IMR-90 (cell line): ENCODE results near the gene NR6A1. TPM values are rescaled to one million over a fixed set of nuclear protein-coding genes. Genes with fewer than 3 reads are reported as not detected.

Experiments
- ATAC-seq: fragments of 200-7000 bp; cut with Tn5 transposase; 2 replicates; pipeline ENCODE4 v1.9.1; 2020; ENCODE audit warnings: low read depth, mild to moderate bottlenecking, moderate library complexity
- BruUV-seq: library from RNA; stranded (reverse); fragments of 400-500 nt; replicated peaks from 2 replicates; lab custom pipeline; 2021; lab: Mats Ljungman, UMichigan
- CTCF ChIA-PET: fragments of 300-600 bp; formaldehyde crosslinking; extraction: SDS; loops from one replicate; lab custom pipeline; 2021; ENCODE audit warnings: antibody characterized with exemption; lab: Yijun Ruan, JAX
- POLR2A ChIA-PET: fragments of 300-600 bp; sonication (Branson Sonifier 250); formaldehyde crosslinking; loops from one replicate; lab custom pipeline; 2022; ENCODE audit warnings: antibody characterized with exemption; ENCODE audit not compliant: unreplicated experiment; lab: Charles Lee
- DNase-seq: peaks from one replicate; pipeline ENCODE4 v3.0.0; 2013
- H2AFZ ChIP-seq: replicated peaks from 2 replicates; pipeline ENCODE3; 2013; ENCODE audit warnings: low read length, mild to moderate bottlenecking; ENCODE audit not compliant: poor library complexity
- H2AK5ac ChIP-seq: 2 replicates; pipeline ENCODE4 v1.6.1; 2013; ENCODE audit warnings: low read depth, low read length, inconsistent platforms
- H2AK9ac ChIP-seq: replicated peaks from 2 replicates; pipeline ENCODE3; 2013; ENCODE audit warnings: mild to moderate bottlenecking, low read depth, low read length, moderate library complexity; ENCODE audit not compliant: poor library complexity
- H2BK120ac ChIP-seq: 2 replicates; pipeline ENCODE4 v1.6.1; 2013; ENCODE audit warnings: low read depth, low read length, inconsistent platforms
- H2BK15ac ChIP-seq: 3 replicates; pipeline ENCODE4 v1.6.1; 2013; ENCODE audit warnings: low read depth, low read length, inconsistent platforms
- H2BK20ac ChIP-seq: 2 replicates; pipeline ENCODE4 v1.6.1; 2013; ENCODE audit warnings: low read depth, mild to moderate bottlenecking, inconsistent platforms, low read length, moderate library complexity
- H2BK5ac ChIP-seq: 2 replicates; pipeline ENCODE4 v1.6.1; 2013; ENCODE audit warnings: mild to moderate bottlenecking, low read depth, low read length, inconsistent platforms; ENCODE audit not compliant: poor library complexity, severe bottlenecking
- H3K14ac ChIP-seq: replicated peaks from 2 replicates; pipeline ENCODE4 v1.6.1; 2013; ENCODE audit warnings: low read depth, low read length, inconsistent platforms
- H3K18ac ChIP-seq: 2 replicates; pipeline ENCODE4 v1.6.1; 2013; ENCODE audit warnings: low read depth, low read length, control low read depth
- H3K23ac ChIP-seq: 2 replicates; pipeline ENCODE4 v1.6.1; 2013; ENCODE audit warnings: low read depth, low read length, inconsistent platforms
- H3K27ac ChIP-seq: 2 replicates; pipeline ENCODE4 v1.5.1; 2013; ENCODE audit warnings: mild to moderate bottlenecking, control low read depth, low read length; ENCODE audit not compliant: insufficient read depth
- H3K27me3 ChIP-seq: 2 replicates; pipeline ENCODE4 v1.6.1; 2013; ENCODE audit warnings: low read length; ENCODE audit not compliant: control insufficient read depth, insufficient read depth
- H3K36me3 ChIP-seq: 2 replicates; pipeline ENCODE4 v1.6.1; 2013; ENCODE audit warnings: low read length, mixed read lengths; ENCODE audit not compliant: control insufficient read depth, insufficient read depth
- H3K4ac ChIP-seq: 2 replicates; pipeline ENCODE4 v1.6.1; 2013; ENCODE audit warnings: low read depth, low read length, inconsistent platforms
- H3K4me1 ChIP-seq: 2 replicates; pipeline ENCODE4 v1.6.1; 2013; ENCODE audit warnings: low read length, mixed read lengths; ENCODE audit not compliant: control insufficient read depth, insufficient read depth
- H3K4me2 ChIP-seq: 2 replicates; pipeline ENCODE4 v1.6.1; 2013; ENCODE audit warnings: low read depth, mild to moderate bottlenecking, control low read depth, low read length, moderate library complexity
- H3K4me3 ChIP-seq: 2 replicates; pipeline ENCODE4 v1.5.1; 2013; ENCODE audit warnings: low read depth, mild to moderate bottlenecking, control low read depth, low read length, moderate library complexity; ENCODE audit not compliant: insufficient read depth
- H3K56ac ChIP-seq: 2 replicates; pipeline ENCODE4 v1.6.1; 2013; ENCODE audit warnings: low read length, inconsistent platforms; ENCODE audit not compliant: insufficient read depth; ENCODE audit errors: extremely low read depth
- H3K79me1 ChIP-seq, 2 experiments: 2 replicates each; pipeline ENCODE4 v1.6.1; 2013; ENCODE audit warnings: low read length in 2 of 2, inconsistent platforms in 1 of 2, low read depth in 1 of 2
- H3K9ac ChIP-seq: 2 replicates; pipeline ENCODE4 v1.6.1; 2013; ENCODE audit warnings: low read depth, low read length, control low read depth
- H3K9me1 ChIP-seq: 2 replicates; pipeline ENCODE4 v1.6.1; 2013; ENCODE audit warnings: low read length, inconsistent platforms; ENCODE audit not compliant: insufficient read depth
- H3K9me3 ChIP-seq: 2 replicates; pipeline ENCODE4 v1.6.1; 2013; ENCODE audit warnings: low read length; ENCODE audit not compliant: control insufficient read depth, insufficient read depth
- H4K20me1 ChIP-seq: 2 replicates; pipeline ENCODE4 v1.6.1; 2013; ENCODE audit warnings: low read length, inconsistent platforms; ENCODE audit not compliant: insufficient read depth
- H4K5ac ChIP-seq: 2 replicates; pipeline ENCODE4 v1.6.1; 2013; ENCODE audit warnings: mild to moderate bottlenecking, low read depth, low read length, control low read depth
- H4K8ac ChIP-seq, 2 experiments: 2 replicates each; pipeline ENCODE4 v1.6.1; 2013; ENCODE audit warnings: low read depth in 2 of 2, low read length in 2 of 2, control low read depth in 1 of 2, inconsistent platforms in 1 of 2
- H4K91ac ChIP-seq: 2 replicates; pipeline ENCODE4 v1.6.1; 2013; ENCODE audit warnings: low read depth, low read length, inconsistent platforms; ENCODE audit not compliant: insufficient read depth
- BHLHE40 ChIP-seq: fragments of 150-350 bp; IDR thresholded peaks from 2 replicates; pipeline ENCODE4 v1.6.1; 2016; ENCODE audit warnings: mild to moderate bottlenecking, low read depth, low read length
- CEBPB ChIP-seq: IDR thresholded peaks from 2 replicates; pipeline ENCODE4 v1.6.1; 2012; ENCODE audit warnings: low read depth, low read length, improper control_type of control experiment
- CHD1 ChIP-seq: IDR thresholded peaks from 2 replicates; pipeline ENCODE4 v1.6.1; 2012; ENCODE audit warnings: low read depth, low read length, improper control_type of control experiment
- FOS ChIP-seq: fragments of 150-350 bp; IDR thresholded peaks from 2 replicates; pipeline ENCODE4 v1.6.1; 2016; ENCODE audit warnings: low read depth, low read length
- NFE2L2 ChIP-seq: fragments of 150-350 bp; IDR thresholded peaks from 2 replicates; pipeline ENCODE4 v1.6.1; 2016; ENCODE audit warnings: low read depth, mild to moderate bottlenecking, low read length
- POLR2A ChIP-seq: IDR thresholded peaks from 2 replicates; pipeline ENCODE4 v1.6.1; 2012; ENCODE audit warnings: mild to moderate bottlenecking, low read depth, low read length
- WGBS, 2 experiments: methylation state at CpG; one replicate each; pipeline versions ENCODE4 v1.1.5 to v1.1.7; 2013; ENCODE audit warnings: missing lambda C conversion rate in 2 of 2; ENCODE audit not compliant: insufficient read length in 1 of 2; ENCODE audit errors: extremely low coverage in 2 of 2; 5-methylcytosine and 5-hydroxymethylcytosine counted together
- dilution Hi-C: fragments of 300-500 bp; cut with HindIII; formaldehyde crosslinking; loops from one replicate; pipeline ENCODE4 v1.14.3; 2018; ENCODE audit warnings: low sequenced_read_pairs; ENCODE audit not compliant: unreplicated experiment
- in situ Hi-C: fragments of 300-500 bp; cut with MboI; formaldehyde crosslinking; loops from 3 replicates; pipeline ENCODE4 v1.14.3; 2019; ENCODE audit warnings: low sequenced_read_pairs, inconsistent platforms, mixed read lengths
- intact Hi-C: fragments of 100-400 bp; cut with micrococcal nuclease; formaldehyde crosslinking; loops from 2 replicates; pipeline ENCODE4 v1.10.0; 2022
- polyA plus RNA-seq, 3 experiments: library from polyadenylated mRNA; depleted of rRNA; stranded (reverse); fragments of >200 nt; gene quantifications; 2 replicates each; pipeline ENCODE4 v1.2.3, GENCODE V29; 2012; ENCODE audit warnings: low replicate concordance in 1 of 3
- total RNA-seq: library from RNA; depleted of rRNA; stranded (reverse); fragments of >200 nt; gene quantifications from 2 replicates; pipeline ENCODE4 v1.2.3, GENCODE V29; 2012
- TF ChIP-seq, protein P1 (sequence below): conservative IDR thresholded peaks from 2 replicates; pipeline ENCODE4 v1.5.1; 2012; ENCODE audit warnings: mild to moderate bottlenecking, low read depth, low read length, improper control_type of control experiment
- TF ChIP-seq, protein P2 (sequence below): fragments of 150-350 bp; IDR thresholded peaks from 2 replicates; pipeline ENCODE4 v1.6.1; 2016; ENCODE audit warnings: low read depth, mild to moderate bottlenecking, low read length, moderate library complexity, borderline replicate concordance
- TF ChIP-seq, protein P3 (sequence below): fragments of 150-350 bp; IDR thresholded peaks from 2 replicates; pipeline ENCODE4 v1.6.1; 2017; ENCODE audit warnings: mild to moderate bottlenecking, antibody characterized with exemption, low read length, low read depth

Gene NR6A1
- total and polyA plus RNA-seq, 2 of the 4 experiments (the other 2 are of a cell fraction) = 0.14 to 0.36 TPM

DNA sequence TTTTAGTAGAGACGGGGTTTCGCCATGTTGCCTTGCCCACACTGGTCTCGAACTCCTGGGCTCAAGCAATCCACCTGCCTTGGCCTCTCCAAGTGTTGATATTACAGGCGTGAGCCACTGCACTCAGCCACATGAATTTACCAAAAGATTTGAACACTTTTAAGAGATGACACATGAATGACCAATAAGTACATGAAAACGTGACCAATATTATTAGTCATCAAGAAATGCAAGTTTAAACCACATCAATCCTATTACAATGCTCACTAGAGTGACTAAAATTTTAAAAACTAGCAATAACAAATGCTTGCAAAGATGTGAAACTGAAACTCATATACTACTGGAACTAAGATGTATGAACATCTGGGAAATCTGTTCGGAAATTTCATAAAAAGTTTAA is 54.3 kb downstream of the NR6A1 start:
- no peak overlapping the region for H3K4me3 ChIP-seq
- H2BK5ac ChIP-seq = no peak overlapping the region
- H2AK9ac ChIP-seq = no peak overlapping the region
- no peak overlapping the region for H3K4ac ChIP-seq
- no peak overlapping the region for H2AK5ac ChIP-seq
- intact Hi-C loops (no loop called here), dilution Hi-C loops (no loop called here), in situ Hi-C loops (loop anchor here (25.0 kb wide), 1 partner anchor 305 kb away; the partner anchor contains the start of gene PSMB7)
- no peak overlapping the region for H3K23ac ChIP-seq
- H3K36me3 ChIP-seq = no peaks in the 10 kb centered on the region
- H3K14ac ChIP-seq = no peak overlapping the region
- no peak overlapping the region for H3K18ac ChIP-seq
- no TSS peak for BruUV-seq
- 0% methylated on average over 1 of the region's 6 CpGs; no CpG with 5 or more reads in 1 of the 2 experiments for WGBS, 2 experiments
- H4K91ac ChIP-seq = no peak overlapping the region
- H3K27me3 ChIP-seq = no peaks in the 10 kb centered on the region
- H3K9me1 ChIP-seq = peaks cover 7% of the 10 kb centered on the region
- no peak overlapping the region for H2AFZ ChIP-seq
- ChIA-PET CTCF (interaction anchor here (0.6 kb wide), 1 partner anchor 48 kb away, joined by 4 read pairs; no protein-coding TSS in a partner anchor), POLR2A (no interaction called here)
- no peak; the same call in 1 of the 2 replicates for ATAC-seq
- H3K56ac ChIP-seq = no peak overlapping the region
- H4K8ac ChIP-seq = no peak overlapping the region
- H2BK120ac ChIP-seq = no peak overlapping the region
- H3K79me1 ChIP-seq = no peaks in the 10 kb centered on the region
- TF ChIP-seq, protein P1, sequence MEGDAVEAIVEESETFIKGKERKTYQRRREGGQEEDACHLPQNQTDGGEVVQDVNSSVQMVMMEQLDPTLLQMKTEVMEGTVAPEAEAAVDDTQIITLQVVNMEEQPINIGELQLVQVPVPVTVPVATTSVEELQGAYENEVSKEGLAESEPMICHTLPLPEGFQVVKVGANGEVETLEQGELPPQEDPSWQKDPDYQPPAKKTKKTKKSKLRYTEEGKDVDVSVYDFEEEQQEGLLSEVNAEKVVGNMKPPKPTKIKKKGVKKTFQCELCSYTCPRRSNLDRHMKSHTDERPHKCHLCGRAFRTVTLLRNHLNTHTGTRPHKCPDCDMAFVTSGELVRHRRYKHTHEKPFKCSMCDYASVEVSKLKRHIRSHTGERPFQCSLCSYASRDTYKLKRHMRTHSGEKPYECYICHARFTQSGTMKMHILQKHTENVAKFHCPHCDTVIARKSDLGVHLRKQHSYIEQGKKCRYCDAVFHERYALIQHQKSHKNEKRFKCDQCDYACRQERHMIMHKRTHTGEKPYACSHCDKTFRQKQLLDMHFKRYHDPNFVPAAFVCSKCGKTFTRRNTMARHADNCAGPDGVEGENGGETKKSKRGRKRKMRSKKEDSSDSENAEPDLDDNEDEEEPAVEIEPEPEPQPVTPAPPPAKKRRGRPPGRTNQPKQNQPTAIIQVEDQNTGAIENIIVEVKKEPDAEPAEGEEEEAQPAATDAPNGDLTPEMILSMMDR = no peak
- TF ChIP-seq, protein P2, sequence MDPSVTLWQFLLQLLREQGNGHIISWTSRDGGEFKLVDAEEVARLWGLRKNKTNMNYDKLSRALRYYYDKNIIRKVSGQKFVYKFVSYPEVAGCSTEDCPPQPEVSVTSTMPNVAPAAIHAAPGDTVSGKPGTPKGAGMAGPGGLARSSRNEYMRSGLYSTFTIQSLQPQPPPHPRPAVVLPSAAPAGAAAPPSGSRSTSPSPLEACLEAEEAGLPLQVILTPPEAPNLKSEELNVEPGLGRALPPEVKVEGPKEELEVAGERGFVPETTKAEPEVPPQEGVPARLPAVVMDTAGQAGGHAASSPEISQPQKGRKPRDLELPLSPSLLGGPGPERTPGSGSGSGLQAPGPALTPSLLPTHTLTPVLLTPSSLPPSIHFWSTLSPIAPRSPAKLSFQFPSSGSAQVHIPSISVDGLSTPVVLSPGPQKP = no peak
- TF ChIP-seq, protein P3, sequence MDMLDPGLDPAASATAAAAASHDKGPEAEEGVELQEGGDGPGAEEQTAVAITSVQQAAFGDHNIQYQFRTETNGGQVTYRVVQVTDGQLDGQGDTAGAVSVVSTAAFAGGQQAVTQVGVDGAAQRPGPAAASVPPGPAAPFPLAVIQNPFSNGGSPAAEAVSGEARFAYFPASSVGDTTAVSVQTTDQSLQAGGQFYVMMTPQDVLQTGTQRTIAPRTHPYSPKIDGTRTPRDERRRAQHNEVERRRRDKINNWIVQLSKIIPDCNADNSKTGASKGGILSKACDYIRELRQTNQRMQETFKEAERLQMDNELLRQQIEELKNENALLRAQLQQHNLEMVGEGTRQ = no peak
- TF ChIP-seq NFE2L2 = no peak
- no peak for TF ChIP-seq CHD1
- TF ChIP-seq BHLHE40 = peak; percentile 95
- TF ChIP-seq POLR2A = no peak
- no peak for TF ChIP-seq CEBPB
- TF ChIP-seq FOS = peak; percentile 39; the same call in 1 of the 2 replicates
- H3K9me3 ChIP-seq = no peaks in the 10 kb centered on the region
- H3K4me2 ChIP-seq = no peak overlapping the region
- no peak overlapping the region for H3K9ac ChIP-seq
- H2BK20ac ChIP-seq = no peak overlapping the region
- H4K5ac ChIP-seq = no peak overlapping the region
- no peak overlapping the region for H3K27ac ChIP-seq
- peaks cover 4% of the 10 kb centered on the region; the same call in 1 of the 2 replicates for H4K20me1 ChIP-seq
- peak; percentile 76 for DNase-seq
- no peak overlapping the region for H2BK15ac ChIP-seq
- peaks cover 8% of the 10 kb centered on the region for H3K4me1 ChIP-seq
